Suprapubic skin (tissue), 3 donors: Measurements from ENCODE around the gene GADD45GIP1.

Experiments used
- POLR2A ChIP-seq, 2 donors: fragments of 450-650 bp; IDR thresholded peaks; one replicate each; pipeline ENCODE4 v1.6.1; 2017; ENCODE audit warnings: antibody characterized with exemption in 2 of 2, mild to moderate bottlenecking in 2 of 2, moderate library complexity in 2 of 2
- TF ChIP-seq, protein P1 (sequence below), 2 donors: fragments of 200-600 bp in 1 of 2; fragments of 450-650 bp in 1 of 2; sonication (generic) in 1 of 2; IDR thresholded peaks; one replicate each; pipeline ENCODE4 v1.5.1; 2016 to 2019; ENCODE audit warnings: antibody characterized with exemption in 2 of 2, mild to moderate bottlenecking in 1 of 2, moderate library complexity in 1 of 2

DNA sequence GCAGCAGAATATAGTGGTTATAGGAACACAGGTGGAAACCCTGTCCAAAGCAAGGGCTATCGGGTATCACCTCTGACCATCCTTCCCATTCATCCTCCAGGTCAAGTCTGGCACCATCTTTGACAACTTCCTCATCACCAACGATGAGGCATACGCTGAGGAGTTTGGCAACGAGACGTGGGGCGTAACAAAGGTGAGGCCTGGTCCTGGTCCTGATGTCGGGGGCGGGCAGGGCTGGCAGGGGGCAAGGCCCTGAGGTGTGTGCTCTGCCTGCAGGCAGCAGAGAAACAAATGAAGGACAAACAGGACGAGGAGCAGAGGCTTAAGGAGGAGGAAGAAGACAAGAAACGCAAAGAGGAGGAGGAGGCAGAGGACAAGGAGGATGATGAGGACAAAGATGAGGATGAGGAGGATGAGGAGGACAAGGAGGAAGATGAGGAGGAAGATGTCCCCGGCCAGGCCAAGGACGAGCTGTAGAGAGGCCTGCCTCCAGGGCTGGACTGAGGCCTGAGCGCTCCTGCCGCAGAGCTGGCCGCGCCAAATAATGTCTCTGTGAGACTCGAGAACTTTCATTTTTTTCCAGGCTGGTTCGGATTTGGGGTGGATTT, 13.5 kb downstream of the GADD45GIP1 start:
- TF ChIP-seq, protein P1, sequence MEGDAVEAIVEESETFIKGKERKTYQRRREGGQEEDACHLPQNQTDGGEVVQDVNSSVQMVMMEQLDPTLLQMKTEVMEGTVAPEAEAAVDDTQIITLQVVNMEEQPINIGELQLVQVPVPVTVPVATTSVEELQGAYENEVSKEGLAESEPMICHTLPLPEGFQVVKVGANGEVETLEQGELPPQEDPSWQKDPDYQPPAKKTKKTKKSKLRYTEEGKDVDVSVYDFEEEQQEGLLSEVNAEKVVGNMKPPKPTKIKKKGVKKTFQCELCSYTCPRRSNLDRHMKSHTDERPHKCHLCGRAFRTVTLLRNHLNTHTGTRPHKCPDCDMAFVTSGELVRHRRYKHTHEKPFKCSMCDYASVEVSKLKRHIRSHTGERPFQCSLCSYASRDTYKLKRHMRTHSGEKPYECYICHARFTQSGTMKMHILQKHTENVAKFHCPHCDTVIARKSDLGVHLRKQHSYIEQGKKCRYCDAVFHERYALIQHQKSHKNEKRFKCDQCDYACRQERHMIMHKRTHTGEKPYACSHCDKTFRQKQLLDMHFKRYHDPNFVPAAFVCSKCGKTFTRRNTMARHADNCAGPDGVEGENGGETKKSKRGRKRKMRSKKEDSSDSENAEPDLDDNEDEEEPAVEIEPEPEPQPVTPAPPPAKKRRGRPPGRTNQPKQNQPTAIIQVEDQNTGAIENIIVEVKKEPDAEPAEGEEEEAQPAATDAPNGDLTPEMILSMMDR (IDR thresholded peaks at IDR 0.05): no peak
- no peak for TF ChIP-seq POLR2A (IDR thresholded peaks at IDR 0.05)
